ENCODE measurements around the gene GUCY1B1.

GRCh38 chr4:155818639-155819038 is 59.8 kb downstream of the GUCY1B1 start:
- TF ChIP-seq CTCF (IDR thresholded peaks at IDR 0.05), result no peak
- TF ChIP-seq POLR2A (IDR thresholded peaks at IDR 0.05), result no peak
